GM18868 (cell line): Measurements from ENCODE around the gene GMIP.
A peak's percentile ranks its signal among the peaks of the same experiment; 100 is the strongest.

Experiments used
- ATAC-seq: cut with Tn5 transposase; IDR thresholded peaks from one replicate; pipeline ENCODE4 v1.9.1; 2021; ENCODE audit warnings: mild to moderate bottlenecking, moderate library complexity; ENCODE audit not compliant: unreplicated experiment

GMIP gene

DNA sequence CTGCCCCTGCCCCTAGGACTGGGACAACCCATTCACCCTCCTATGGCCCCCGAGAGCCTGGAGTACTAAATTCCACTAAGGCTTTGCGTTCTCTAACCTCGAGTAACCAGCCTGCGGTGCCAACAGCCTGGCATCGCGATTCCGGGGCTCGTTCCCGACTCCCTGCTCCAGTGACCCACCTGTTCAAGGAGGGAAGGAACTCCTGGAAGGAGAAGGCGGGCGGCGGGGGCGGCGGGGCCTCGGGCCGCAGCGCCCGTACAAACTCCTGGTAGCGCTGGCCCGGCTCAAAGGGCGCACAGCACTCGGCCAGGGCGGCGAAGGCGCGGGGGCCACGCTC, 6.3 kb downstream of the GMIP start:
- ATAC-seq = no peak

DNA sequence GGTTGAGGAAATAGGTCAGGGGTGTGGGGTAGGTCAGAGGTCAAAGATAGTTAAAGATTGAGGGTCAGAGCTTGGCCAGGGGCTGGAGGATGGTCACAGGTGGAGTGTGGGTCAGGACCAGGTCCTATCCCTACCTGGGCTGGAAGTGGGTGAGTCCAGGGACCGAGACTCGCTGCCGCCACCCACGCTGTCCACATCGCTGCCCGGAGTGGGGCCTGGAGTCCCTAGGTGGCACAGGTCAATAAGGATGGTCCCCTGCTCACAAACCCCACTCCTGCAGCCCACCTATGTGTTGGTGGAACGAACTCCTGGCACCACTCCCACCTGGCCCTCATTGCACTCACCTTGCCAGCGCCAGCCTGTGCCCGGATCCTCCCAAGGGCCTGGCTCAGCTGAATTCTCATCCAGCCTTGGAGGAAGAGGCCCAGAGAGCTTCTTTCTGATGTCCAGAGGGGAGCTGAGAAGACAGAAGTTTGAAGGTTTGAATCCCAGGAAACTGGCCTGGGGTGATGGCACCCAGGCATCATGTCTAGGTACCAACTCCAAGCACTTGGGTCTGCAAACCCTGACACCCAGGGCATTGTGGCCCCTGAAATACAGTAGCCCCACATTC, 6.8 kb downstream of the GMIP start:
- ATAC-seq = no peak

DNA sequence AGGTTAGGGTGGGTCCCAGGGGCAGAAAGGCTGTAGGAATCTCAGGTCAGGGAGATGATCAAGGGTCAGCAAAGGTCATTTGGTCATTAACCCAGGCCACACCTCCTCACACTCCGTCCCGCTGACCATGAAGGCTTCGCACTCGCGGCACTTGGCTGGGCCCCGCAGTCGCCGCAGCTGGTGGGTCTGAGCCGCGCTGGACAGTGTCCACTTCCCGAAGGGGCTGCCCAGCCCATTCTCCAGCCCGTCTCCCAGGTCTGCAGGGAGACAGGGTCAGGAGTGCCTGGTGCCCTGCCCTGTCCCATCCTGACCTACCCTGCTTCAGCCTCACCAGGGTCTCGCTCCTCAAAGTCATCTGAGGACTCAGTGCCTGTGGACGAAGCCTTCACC, 8.1 kb downstream of the GMIP start:
- no peak for ATAC-seq

DNA sequence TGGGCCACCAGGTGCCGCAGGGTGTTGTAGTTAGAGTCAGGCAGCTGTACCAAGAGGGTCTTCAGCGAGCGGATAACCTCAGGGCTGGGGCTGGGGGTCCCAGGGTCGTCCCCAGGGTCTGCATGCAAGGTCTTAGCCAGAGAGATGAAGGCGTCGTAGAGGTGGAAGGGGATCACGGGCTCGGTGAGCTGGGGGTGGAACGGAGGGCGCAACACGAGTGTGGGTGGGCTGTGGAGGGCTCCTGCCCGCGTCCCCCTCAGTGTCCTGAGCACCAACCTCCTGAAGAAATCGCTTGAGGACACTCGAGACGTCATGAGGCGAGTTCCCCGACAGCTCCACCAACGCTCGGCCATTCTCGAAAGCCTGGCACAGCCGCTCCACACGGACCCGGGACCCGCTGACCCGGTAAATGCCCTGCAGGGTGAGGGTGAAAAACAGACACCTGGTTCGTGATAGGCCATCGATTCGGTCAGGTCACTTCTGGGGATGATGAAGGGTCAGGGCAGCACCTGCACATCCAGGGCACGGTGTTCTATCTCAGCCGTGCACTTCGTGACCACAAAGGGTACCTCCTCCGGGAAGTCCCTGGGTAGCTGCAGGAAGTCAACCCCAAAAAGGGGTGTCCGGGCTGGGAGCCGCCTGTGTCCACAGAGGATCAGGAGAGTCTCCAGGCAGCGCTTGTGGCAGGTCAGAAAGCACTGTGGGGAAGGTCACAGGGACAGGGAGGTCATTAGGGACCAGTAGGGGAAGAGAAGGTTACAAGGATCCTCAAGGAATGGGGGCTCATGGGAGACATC, 8.7 kb downstream of the GMIP start:
- no peak for ATAC-seq

DNA sequence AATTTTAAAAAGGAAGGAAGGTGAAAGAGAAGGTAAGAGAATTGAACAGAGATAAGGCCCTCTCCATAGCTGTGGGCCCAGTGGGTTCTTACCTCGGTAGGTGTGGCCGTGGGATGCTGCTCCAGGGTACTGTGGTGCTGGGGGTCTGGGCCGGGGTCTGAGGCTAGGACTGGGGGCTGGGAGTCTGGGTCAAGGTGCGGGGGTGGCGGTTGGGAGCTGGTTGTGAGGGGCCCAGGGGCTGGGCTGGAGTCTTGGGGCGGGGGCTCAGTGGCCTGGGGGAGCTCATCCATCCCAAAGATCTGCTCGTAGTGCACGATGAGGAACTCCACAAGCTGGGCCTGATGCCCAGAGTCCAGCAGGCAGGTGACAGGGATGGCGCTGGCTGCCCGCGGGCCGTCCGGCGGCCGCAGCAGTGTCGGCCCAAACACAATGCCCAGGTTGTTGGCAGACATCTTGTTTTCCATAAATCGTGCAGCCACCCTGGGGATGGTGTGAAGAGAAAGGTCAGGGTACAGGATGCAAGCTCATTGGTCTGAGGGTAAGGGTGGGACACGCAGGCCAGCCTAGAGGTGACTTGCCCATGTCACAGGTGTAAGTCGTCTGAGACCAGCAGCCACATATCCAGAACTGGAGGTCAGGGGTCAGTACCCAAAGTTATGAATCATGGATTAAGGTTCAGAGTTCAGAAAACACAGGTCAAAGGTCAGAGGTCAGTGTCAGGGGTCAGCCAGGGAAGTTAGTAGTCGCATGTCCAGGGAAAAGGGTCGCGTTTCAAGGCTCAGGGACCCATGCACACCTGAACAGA, 9.5 kb downstream of the GMIP start:
- ATAC-seq = no peak

DNA sequence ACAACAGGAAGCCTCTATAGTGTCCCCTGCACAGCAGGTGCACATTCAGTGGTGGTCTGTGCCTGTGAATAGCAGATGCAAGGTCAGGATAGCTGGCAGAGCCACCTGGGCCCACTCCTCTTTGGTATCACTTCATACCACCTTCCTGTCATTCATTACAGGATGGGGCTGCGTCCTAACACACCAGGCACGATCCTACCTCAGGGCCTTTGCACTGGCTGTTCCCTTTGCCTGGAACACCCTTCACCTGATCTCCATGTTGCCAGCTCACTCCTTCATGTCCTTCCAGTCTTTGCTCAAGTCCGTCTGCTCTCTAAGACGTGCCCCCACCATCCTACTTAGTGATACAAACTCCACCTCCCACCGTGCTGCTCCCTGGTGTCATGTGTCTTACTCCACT, 10.8 kb downstream of the GMIP start:
- ATAC-seq = no peak

DNA sequence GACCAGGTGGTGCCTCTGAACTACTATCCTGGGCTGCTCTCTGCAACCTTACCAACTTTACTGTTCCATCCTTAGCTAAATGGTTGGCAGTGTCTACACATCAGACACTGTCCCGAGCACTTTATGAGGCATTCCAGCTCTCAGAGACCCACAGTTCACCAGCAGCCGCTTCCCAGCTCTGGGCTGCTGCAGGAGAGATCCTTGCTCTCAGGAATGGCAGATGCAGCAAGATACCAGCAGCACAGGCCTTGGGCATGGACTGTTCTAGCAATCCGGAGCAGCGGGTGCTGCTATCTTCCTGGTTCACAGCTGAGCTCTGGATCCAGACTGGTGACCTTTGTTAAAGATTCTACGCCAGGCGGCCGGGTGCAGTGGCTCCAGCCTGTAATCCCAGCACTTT, 12.1 kb downstream of the GMIP start:
- no peak for ATAC-seq

DNA sequence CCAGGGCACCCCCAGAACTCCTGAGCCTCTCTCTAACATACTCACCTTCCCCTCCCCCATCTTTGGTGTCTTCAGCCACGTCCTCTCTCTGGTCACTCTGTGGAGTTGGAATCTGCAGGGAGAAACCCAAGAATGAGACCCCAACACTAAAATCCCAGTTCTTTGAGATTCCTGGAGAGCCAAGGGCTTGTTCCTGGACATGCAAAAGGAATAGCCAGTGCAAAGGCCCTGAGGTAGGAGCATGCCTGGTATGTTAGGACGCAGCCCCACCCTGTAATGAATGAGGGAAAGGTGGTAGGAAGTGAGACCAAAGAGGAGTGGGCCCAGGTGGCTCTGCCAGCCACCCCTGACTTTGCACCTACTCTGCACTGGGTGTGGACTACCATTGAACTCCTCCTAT, 13.0 kb downstream of the GMIP start:
- no peak for ATAC-seq

DNA sequence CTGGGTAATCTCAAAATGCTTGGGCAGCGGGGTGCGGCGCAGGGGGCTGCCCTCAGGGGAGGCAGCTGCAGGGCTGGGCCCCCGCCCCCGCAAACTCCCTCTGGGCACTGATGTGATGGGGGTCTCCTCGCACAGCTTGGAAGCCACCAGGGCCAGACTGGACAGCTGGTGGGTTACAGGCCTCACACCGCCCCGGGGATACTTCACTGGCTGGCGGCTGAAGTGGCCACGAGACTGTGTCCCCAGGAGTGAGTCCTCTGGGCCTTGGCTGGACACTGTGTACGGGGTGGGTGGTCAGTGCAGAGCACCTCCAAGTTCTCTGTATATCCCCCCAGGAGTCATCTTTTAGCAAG, 13.4 kb downstream of the GMIP start:
- no peak for ATAC-seq

DNA sequence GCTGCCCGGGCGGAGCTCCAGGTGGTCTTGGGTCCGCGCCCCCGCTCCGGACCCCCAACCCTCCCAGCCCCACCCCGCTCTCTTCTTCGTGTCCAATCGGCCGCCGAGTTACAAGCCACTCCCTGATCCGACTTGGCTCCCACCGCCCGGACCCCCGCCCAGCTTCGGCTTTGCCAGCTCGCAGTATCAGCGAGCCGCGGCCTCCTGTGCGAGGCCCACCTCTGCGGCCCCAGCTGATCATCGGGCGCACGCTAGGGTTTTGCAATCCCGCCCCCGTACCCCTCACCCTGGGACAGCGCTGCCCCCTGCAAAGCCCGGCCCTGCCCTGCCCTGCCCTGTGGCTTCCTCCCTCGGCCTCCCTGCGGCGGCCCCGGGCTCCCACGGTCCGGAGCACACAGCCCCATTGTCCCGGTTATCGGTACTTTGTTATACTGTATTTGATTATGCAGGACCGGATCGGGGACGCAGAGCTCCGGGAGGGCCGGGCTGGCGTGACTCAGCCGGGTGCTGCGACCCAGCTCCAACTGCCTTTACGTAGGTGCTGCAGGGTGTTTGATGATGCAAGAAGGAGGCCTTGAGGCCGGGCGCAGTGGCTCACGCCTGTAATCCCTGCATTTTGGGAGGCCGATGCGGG, 14.8 kb downstream of the GMIP start:
- ATAC-seq = peak; percentile 13

DNA sequence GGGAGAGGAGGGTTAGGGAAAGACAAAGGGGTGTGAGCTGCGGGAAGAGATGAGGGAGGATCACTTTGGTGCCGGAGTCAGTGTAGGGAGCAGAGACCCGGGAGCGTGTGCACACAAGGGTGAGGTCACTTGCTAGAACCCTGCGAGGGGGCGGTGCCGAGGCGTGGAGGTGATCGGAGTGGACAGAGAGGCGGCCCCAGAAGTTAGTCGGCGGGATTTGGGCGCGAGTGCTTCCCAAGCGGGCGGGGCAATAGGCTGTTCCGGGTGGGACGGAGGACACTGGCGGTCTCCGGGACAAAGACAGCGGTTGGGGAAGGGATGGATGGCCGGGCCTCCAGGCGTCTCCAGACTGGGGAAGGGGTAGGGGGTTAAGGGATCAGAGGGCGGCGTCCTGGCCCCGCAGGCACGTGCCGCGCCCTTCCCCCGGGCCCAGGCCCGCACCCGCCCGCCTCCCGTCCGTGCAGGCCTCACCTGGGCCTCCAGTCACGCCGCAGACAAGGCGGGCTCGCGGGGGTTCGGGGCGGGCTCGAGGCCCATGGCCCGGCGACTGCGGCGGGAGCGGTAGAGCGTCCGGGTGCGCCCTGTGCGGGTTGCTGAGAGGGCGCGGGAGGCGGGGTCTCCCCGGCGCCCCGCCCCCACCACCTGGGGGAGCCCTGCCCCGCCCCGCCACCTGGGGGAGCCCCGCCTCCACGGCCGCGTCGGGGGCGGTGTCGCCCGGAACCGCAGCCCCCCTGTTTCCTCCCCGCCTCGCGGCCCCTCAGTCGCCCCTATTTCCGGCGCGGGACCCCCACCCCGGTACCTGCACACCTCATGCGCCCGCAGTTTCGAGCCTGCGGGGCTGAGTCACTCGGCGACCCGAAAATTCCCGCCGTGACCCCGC, 15.6 kb downstream of the GMIP start, which contains the start of gene LPAR2:
Gene LPAR2 (minus strand): TSS at position 600 of the 880 bp plus-strand sequence. CDS start 945 bp downstream, outside the sequence.
- ATAC-seq = peak; percentile 61

DNA sequence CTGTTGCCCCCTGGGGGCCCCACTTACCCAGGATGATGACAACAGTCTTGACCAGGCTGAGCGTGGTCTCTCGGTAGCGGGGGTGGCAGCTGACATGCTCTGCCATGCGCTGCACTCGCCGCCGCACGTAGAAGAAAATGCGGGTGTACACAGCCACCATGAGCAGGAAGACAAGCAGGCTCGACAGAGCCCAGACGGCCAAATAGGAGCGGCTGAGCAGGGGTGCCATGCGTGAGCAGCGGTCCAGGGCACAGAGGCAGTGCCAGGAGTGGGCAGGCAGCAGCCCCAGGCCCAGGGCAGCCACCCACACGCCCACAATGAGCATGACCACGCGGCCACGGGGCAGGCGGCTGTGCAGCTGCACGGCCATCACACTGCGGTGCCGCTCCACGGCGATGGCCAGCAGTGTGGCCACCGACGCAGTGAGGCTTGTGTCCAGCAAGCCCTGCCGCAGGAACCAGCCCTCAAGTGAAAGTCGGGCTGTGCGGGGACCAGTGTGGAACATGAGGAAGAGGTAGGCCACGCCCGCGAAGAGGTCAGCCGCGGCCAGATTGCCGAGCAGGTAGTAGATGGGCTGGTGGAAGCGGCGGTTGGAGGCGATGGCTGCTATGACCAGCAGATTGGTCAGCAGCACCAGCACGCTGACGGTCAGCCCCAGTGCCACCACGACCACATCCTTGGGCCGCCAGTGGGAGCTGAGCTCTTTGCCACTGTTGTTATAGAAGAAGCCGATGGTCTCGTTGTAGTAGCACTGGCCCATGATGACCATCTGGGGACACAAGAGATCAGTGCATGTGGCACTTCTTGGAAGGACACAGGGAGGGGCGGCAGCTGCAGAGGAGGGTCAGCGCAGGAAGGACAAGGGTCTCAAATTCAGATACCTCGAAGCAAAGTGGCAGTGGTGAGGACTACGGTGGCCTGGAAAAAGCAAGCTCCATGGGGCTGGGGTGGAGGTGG, 16.7 kb downstream of the GMIP start:
- no peak for ATAC-seq

DNA sequence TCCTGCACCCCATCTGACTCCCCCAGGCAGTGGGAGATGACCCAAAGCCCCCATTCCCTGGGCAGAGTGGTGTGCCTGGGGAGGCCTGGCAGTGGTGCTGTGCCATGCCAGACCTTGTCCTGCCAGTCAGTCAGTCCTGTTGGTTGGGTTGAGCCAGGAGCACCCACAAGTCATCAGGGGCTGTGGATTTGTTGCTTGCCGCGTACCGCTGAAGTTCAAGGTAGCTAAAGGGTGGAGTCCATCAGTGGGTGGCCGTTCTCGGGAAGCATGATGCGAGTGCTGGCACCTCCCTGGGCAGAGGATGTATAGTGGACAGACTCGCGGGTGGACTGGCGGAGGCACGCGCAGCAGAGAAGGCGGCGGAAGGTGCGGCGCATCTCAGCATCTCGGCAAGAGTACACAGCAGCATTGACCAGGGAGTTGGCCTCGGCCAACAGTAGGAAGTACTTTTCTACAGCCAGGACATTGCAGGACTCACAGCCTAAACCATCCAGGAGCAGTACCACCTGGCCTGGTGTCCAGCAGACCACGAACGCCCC, 19.4 kb downstream of the GMIP start:
- no peak for ATAC-seq

DNA sequence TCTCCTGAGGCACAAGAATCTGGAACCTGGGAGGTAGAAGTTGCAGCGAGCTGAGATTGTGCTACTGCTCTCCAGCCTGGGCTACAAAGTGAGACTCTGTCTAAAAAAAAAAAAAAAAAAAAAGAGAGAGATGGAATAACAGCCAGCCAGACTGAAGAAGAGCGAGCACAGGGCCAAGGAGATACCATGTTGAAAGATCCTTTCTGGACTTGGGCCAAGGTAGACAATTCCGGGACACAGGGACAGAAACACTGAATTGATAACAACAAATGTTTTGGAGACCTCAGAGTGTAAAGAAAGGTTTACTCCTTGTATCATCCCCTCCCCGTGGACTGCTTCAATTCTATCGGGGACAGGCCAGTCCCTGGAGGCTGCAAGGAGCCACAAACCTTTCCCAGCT, 20.1 kb downstream of the GMIP start:
- no peak for ATAC-seq

DNA sequence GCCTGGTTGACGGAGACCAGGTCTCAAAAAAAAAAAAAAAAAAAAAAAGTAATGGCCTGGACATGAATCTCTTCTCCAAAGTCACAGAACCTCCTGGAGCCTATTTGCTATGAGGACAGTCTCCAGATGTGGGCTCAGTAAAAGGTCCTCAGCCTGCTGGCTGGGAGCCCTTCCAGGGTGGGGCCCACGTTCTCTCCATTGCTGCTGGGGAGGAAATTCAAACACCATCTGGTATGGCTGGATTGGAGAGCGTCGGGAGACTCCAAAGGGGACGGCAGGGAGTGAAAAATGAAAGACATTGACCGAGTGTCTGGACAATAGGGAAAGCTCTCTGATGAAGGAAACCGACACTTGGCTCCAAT, 23.6 kb downstream of the GMIP start:
- ATAC-seq = no peak

DNA sequence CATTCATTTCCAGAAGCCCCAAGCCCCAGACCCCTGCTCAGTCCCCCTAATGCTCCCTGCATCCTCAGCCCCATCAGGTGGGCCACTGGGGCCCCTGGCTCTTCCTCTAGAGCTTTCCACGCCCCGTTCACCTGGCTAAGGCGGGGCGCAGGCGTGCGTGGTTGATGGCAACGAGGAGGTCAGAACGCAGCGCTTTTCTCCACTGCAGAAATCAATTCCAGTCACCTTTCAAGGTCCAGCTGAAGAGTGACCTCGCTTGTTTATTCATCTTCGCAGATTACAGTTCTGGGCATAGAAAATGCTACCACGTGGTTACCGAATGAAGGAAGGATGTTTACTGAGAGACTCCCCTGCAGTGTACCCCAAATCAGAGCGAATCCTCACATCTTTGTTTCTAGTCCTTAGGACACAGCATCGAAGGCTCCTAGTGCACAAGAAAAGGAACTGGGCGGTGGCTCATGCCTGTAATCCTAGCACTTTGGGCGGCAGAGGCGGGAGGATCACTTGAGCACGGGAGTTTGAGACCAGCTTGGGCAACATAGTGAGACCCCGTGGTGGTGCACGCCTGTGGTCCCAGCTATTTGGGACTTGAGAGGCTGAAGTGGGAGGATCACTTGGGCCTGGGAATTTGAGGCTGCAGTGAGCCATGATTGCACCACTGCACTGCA, 24.1 kb downstream of the GMIP start:
- ATAC-seq = no peak

DNA sequence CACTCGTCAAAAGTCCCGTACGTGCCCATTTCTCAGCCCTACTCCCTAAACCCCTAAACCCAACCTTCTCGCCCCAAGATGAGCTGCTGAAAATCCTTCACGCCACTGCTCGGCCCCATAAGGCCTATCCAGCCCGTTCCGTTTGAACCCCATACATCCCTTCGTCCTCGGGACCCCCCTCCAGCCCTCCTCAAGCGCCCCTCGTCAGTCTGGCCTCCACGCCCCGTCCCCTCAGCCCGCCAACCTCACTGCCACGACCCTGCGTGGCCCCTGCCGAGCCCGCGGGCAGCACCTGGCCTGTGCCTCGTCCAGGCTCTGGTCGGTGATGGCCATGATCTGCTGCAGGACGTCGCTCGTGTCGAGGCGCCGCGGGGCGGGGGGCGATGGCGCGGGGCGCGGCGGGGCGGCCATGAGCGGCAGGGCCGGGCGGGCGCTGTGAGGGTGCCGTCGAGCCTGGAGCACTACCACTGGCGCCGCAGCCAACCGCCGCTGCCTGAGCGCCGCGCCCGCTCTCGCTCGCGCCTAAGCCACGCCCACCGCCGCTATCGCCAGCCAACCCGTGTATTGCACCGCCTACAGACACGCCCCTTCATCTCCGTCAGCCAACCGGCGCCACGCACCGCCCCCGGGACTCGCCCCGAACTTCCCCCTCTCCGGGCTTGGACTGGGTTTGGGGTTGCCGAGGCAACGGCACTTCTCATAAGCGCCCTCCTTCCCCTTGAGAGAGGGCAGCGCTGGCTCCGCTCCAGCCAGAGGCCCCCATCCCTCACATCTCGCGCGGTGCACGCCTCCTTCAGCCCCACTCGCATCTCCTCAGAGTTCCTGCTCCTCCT, 25.0 kb downstream of the GMIP start, which contains the start of gene PBX4:
Gene PBX4 (minus strand): TSS at position 469 of the 833 bp plus-strand sequence. CDS start 58 bp downstream, at position 411.
- peak; percentile 99 for ATAC-seq

DNA sequence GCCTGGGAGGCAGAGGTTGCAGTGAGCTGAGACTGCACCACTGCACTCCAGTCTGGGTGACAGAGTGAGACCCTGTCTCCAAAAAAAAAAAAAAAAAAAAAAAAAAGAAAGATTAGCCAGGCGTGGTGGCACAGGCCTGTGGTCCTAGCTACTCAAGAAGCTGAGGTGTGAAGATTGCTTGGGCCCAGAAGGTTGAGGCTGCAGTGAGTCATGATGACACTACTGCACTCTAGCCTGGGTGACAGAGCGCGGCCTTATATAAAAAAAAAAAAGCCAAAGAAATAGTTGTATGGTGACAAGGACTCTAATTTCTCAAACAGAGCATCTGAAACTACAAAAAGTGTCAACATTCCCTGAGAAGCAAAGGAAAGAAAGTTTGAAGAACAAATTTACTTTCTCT, 28.4 kb downstream of the GMIP start:
- no peak for ATAC-seq
